Astrocyte of the cerebellum (primary cell): ENCODE data around the gene ACTA1.

ENCODE experiments used
- DNase-seq: peaks from one replicate; pipeline ENCODE4 v3.0.0-alpha.2; 2011; ENCODE audit warnings: low read depth
- H3K4me3 ChIP-seq: 2 replicates; pipeline ENCODE4 v1.5.1; 2011; ENCODE audit warnings: mild to moderate bottlenecking, low read depth, low read length, moderate library complexity
- CTCF ChIP-seq: IDR thresholded peaks from 2 replicates; pipeline ENCODE4 v1.5.1; 2012; ENCODE audit warnings: low read length, low read depth, moderate library complexity, mild to moderate bottlenecking; ENCODE audit errors: missing control alignments
- in situ Hi-C: cut with HindIII; loops from 2 replicates; pipeline ENCODE4 v1.10.0; 2017; ENCODE audit warnings: low sequenced_read_pairs

ACTA1 gene

GRCh38 chr1:229433364-229434004 is 410 bp downstream of the ACTA1 start:
- in situ Hi-C loops, result no loop called here
- TF ChIP-seq CTCF, result no peak
- no peak overlapping the region for H3K4me3 ChIP-seq
- no peak for DNase-seq

- H3K4me3 ChIP-seq, result no peak overlapping the region
- in situ Hi-C loops, result no loop called here
- TF ChIP-seq CTCF, result no peak
- DNase-seq, result no peak
These were observed 989 bp downstream of the ACTA1 start for GRCh38 chr1:229432905-229433304.

GRCh38 chr1:229432116-229432461 is 1.8 kb downstream of the ACTA1 start:
- in situ Hi-C loops, result no loop called here
- no peak for DNase-seq
- no peak for TF ChIP-seq CTCF
- H3K4me3 ChIP-seq, result no peak overlapping the region

GRCh38 chr1:229431284-229432115 is 2.4 kb downstream of the ACTA1 start:
- in situ Hi-C loops, result no loop called here
- TF ChIP-seq CTCF, result no peak
- no peak for DNase-seq
- H3K4me3 ChIP-seq, result no peak overlapping the region

DNA sequence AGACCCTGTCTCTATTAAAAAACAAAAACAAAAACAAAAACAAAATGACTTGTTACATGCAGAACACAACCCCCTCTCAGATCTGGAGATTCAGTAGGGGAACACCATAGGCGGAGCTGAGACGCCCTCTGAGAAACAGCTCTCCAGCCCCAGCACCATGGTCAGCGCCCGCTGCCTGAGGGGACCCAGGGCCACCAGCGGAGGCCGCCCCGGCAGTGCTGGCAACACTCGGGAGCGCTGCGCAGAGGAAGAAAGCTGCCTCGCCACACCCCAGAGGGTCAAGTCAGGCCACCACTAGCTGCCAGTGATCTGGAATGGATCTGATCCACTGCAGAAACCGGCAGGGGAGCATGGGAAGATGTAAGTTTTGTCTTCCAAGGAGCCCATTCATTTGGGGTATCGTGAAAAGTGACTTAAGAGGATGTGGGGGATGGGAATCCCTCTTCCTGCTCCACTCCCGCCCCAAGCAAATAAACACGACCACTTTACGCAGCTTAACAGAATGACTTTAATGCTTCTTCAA is 3.1 kb downstream of the ACTA1 start:
- TF ChIP-seq CTCF, result peak; percentile 7
- in situ Hi-C loops, result no loop called here
- no peak overlapping the region for H3K4me3 ChIP-seq
- DNase-seq, result no peak

DNA sequence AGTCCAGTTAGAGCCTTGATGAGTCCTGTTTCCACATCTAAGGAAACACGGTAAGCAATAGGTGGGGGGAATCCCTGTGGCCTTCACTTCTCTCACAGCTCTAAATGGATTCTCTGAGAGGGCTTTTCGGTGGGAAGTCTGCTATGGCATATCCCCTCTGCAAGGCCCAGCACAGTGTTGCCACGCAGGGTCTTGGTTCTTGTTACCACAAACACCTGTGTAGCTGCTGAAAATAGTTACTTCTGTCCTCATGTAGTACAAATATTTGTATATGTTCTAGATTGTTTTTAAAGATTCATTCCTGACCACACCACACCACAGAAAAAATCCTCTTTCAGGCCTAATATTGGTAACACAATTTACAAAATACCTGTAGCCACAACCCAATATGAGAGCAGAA is 5.6 kb downstream of the ACTA1 start:
- no peak for DNase-seq
- no peak for TF ChIP-seq CTCF
- in situ Hi-C loops, result no loop called here
- no peak overlapping the region for H3K4me3 ChIP-seq
